Activated CD8-positive, alpha-beta memory T cell treated with anti-CD3 and anti-CD28 coated beads, Interleukin-2, amount 50 U/mL, for 24 hours (primary cell): Measurements from ENCODE around the gene DMBT1.
"Not testable (repeated sequence)": the region's sequence is repeated elsewhere in the genome, so short reads cannot be mapped to it uniquely, and the experiment has no call there.

ENCODE experiments used
- DNase-seq: peaks from one replicate; pipeline ENCODE4 v3.0.0-alpha.2; 2020; ENCODE audit errors: extremely low read depth

Gene DMBT1

DNA sequence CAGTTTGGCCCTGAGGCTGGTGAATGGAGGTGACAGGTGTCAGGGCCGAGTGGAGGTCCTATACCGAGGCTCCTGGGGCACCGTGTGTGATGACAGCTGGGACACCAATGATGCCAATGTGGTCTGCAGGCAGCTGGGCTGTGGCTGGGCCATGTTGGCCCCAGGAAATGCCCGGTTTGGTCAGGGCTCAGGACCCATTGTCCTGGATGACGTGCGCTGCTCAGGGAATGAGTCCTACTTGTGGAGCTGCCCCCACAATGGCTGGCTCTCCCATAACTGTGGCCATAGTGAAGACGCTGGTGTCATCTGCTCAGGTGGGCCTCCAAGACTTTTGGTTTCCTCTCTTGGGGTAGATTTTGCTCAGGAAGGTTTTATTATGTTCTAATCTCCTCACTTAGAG lies 25.5 kb downstream of the DMBT1 start:
- DNase-seq, result not testable (repeated sequence)

DNA sequence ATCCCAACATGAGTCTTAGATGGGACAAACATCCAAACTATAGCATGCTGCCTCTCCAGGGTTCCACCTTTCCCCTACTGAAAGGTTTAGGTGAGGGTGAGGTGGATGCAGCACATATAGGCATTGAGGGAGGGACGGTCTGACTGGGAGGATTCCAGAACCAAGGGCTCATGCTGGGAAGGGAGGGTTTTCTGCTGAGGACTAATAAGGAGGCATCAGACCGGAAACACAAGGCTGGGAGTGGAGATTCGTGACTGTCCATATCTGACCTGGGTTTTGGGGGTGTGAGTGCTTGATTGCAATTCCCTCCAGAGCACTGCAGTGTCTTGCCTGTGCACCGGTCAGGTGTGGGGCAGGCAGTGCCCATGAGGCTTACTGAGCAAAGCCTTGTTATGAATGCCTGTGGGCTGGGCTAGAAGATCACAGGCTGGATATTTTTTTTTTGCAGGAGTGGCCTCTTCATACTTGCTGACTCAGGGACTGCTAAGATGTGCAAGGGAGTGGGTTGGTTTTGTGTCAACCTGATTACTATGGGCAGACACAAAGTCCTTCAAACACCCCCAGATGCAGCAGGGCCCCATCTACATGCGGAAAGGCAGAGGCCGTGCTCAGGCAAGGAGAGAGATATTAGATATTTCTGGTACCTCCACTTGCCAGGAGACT lies 26.7 kb downstream of the DMBT1 start:
- no peak for DNase-seq

DNA sequence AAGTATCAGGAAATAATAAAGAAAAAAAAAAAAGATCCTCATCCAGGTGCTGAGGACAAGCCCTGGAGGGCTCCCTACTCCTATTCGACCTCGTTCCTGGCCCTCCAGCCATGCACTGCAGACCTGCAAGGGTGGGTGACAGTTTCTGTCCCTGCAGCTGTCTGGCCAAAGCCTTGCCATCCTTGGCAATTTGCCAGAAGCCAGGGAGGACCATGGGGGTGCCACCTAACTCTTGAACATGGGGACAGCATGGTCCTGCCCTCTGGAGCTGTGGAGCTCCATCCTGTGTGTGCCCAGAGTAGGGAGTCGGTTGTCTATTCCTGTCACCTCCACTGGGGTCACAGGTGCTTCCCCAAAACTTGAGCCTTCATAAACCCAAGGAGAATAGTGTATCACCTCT lies 27.8 kb downstream of the DMBT1 start:
- DNase-seq, result no peak

DNA sequence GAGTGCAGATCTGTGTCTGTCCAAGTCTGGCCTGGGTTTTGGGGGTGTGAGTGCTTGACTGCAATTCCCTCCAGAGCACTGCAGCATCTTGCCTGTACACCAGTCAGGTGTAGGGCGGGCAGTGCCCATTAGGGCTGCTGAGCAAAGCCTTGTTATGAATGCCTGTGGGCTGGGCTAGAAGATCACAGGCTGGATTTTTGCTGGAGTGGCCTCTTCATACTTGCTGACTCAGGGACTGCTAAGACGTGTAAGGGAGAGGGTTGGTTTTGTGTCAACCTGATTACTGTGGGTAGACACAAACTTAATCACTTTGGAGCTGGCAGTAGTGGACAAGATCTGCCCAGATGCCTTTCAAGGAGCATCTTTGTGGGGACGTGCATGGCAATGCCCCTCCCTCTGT lies 29.6 kb downstream of the DMBT1 start:
- DNase-seq, result no peak

DNA sequence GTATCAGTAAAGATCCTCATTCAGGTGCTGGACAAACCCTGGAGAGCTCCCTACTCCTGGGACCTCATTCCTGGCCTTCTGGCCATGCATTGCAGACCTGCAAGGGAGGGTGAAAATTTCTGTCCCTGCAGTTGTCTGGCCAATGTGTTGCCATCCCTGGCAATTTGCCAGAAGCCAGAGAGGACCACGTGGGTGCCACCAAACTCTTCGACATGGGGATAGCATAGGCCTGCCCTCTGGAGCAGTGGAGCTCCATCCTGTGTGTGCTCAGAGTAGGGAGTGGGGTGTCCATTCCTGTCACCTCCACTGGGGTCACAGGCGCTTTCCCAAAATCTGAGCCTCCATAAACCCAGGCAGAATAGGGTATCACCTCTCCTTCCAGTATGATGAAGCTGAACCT lies 31.2 kb downstream of the DMBT1 start:
- no peak for DNase-seq

DNA sequence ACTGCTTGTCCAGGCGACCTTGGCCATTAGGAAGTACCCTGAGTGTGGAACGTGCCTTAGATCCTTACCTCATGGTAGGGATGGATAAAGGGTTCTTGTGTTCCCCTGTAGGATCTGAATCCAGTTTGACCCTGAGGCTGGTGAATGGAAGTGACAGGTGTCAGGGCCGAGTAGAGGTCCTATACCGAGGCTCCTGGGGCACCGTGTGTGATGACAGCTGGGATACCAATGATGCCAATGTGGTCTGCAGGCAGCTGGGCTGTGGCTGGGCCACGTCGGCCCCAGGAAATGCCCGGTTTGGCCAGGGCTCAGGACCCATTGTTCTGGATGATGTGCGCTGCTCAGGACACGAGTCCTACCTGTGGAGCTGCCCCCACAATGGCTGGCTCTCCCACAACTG lies 31.6 kb downstream of the DMBT1 start:
- no peak for DNase-seq

DNA sequence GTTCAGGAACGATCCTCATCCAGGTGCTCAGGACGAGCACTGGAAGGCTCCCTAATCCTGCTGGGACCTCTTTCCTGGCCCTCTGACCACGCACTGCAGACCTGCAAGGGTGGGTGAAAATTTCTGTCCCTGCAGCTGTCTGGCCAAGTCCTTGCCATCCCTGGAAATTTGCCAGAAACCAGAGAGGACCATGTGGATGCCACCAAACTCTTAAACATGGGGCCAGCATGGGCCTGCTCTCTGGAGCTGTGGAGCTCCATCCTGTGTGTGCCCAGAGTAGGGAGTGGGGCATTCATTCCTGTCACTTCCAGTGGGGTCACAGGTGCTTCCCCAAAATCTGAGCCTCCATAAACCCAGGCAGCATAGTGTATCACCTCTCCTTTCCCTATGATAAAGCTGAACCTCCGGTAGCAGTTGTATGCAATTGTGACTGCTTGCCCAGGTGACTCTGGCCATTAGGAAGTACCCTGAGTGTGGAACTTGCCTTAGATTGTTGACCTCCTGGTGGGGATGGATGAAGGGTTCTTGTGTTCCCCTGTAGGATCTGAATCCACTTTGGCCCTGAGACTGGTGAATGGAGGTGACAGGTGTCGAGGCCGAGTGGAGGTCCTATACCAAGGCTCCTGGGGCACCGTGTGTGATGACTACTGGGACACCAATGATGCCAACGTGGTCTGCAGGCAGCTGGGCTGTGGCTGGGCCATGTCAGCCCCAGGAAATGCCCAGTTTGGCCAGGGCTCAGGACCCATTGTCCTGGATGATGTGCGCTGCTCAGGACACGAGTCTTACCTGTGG lies 57.1 kb downstream of the DMBT1 start:
- DNase-seq, result no peak

DNA sequence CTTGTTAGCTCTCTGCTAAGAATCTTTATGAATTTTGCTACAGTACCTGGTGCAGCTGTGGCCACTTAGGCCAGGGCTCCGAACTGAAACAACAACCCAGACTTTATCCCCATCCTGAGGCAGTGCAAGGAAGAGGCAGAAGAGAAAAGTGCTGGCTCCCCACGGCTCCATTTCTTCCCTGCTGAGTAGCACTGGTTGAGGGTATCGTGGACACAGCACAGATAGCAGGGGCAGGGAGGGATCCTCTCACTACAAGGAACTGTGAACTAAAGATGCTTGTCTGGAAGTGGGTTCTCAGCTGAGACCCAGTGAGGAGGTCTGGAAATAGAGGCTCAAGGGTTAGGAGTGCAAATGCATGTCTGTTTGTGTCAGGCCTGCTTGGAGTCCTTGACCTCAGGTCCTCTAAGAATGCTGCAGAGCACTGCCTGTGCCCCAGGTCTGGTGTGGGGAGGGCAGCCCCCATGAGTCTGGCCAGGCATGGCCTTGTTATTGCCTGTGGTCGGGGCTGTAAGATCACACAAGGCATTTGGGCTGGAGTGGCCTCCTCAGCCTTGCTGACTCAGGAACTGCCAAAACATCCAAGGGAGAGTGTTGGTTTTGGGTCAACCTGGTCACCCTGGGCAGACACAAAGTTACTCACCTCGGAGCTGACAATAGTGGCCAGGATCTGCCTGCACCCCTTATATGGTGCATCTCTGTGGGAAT lies 58.1 kb downstream of the DMBT1 start:
- DNase-seq, result no peak

DNA sequence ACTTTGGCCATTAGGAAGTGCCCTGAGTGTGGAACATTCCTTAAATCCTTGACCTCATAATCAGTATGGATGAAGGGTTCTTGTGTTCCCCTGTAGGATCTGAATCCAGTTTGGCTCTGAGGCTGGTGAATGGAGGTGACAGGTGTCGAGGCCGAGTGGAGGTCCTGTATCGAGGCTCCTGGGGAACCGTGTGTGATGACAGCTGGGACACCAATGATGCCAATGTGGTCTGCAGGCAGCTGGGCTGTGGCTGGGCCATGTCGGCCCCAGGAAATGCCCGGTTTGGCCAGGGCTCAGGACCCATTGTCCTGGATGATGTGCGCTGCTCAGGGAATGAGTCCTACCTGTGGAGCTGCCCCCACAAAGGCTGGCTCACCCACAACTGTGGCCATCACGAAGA lies 60.4 kb downstream of the DMBT1 start:
- DNase-seq, result not testable (repeated sequence)

DNA sequence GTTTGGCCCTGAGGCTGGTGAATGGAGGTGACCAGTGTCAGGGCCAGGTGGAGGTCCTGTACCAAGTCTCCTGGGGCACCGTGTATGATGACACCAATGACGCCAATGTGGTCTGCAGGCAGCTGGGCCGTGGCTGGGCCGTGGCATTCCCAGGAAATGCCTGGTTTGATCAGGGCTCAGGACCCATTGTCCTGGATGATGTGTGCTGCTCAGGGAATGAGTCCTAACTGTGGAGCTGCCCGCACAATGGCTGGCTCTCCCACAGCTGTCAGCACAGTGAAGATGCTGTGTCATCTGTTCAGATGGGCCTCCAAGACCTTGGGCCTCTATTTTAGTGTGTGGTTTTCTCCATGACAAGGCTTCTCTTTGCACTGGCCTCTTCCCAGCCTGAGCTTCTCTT lies 64.0 kb downstream of the DMBT1 start:
- no peak for DNase-seq

DNA sequence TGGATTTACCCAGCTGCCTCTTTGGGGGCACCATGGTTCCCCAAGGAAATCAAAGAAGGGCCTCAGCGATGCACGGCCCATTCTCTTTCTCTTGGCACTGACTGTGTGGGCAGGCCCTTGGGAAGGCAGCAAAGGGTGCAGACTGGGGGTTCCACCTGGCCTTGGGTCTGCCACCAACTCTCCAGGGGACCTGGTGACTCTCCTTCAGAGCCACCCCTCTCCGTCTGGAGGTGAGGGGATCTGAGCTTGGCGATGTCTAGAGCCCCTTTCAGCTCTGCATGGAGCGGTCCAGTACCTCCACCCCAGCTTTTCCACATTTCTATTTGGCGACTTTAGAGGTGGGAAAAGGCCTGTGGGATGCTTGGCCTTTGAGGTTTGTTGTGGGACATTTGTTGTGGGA lies 70.0 kb downstream of the DMBT1 start:
- no peak for DNase-seq

DNA sequence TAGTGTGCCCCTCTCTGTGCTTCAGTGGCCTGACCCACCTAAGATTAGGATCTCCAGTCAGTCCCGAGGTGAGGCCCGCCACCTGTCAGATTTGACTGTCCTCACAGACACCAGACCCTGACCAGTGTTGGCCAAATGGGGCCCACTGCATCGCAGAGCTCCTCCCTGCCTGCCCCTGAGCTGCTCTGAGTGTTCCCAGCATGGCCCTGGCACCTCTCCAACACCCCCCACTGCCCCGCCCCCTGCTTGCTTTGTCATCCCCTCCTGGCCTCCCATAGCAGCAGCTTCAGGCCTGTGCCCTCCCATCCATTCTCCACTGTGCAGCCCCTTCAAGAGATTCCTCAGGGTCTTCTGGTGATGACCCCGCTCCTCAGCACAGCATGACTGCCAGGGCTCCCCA lies 71.5 kb downstream of the DMBT1 start:
- no peak for DNase-seq

DNA sequence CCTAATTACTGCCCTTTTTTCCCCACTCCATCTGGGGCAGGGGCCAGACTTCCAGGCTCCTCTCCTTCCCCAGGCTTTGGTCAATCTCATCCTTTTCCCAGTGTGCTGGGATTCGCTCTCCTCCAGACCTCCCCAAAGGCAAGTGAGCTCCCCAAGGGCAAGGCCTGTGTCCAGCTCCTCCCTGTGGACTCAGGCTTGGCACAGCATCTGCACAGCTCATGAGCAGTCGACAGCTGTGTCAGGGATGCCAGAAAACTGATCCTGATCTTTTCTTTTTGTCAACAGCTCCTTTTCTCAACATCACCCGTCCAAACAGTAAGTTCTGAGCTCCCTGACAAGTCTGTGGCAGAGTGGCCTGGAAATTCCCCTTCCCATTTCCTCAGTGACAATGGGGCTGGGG lies 72.0 kb downstream of the DMBT1 start:
- DNase-seq, result no peak

DNA sequence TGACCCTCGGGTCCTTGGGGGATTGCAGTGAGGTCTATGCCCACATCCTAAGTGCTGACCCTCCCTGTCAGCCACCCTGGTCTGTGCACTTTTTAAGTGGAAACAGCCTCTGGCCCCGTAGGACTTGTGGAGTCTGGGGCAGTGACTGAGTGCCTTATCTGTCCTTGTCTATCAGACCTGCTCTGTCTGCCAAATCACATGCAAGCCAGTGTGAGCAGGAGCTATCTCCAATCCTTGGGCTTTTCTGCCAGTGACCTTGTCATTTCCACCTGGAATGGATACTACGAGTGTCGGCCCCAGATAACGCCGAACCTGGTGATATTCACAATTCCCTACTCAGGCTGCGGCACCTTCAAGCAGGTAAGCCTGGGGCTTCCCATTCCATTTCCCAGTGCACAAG lies 76.4 kb downstream of the DMBT1 start:
- no peak for DNase-seq

DNA sequence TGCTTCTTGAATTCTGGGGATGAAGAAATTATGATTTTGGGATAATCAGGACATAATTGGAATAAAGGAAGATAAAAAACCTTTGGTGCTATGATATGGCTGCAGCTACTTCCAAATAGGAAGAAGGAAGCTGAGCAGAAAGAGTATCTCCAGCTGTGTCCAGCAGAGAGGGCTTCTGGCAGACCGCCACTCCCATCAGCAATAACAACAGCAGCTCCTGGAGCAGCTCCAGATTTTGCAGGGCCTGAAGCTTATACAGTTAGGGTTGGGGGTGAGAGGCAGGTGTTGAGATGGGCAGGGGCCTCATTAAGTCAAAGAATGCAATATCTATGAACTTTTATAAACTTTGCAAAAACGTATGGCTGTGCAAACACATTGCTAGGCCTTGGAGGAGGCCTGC lies 76.8 kb downstream of the DMBT1 start:
- DNase-seq, result no peak

DNA sequence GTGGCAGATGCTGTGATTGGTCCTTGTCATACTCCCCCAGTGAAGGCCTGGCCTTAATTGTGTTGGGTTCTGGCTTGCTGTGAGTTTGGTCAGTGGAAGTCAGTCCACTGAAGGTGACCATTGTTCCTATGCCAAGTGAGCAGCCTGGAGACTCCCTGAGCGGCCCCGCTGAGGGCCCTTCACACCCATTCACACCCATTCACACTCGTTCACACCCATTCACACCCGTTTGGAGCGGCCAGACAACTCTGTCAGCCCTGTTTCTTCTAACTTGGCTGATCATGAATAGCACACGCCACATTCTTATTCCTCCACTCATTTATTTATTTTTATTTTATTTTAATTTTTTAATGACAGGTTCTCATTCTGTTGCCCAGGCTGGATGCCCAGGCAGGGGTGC lies 77.6 kb downstream of the DMBT1 start:
- DNase-seq, result no peak

DNA sequence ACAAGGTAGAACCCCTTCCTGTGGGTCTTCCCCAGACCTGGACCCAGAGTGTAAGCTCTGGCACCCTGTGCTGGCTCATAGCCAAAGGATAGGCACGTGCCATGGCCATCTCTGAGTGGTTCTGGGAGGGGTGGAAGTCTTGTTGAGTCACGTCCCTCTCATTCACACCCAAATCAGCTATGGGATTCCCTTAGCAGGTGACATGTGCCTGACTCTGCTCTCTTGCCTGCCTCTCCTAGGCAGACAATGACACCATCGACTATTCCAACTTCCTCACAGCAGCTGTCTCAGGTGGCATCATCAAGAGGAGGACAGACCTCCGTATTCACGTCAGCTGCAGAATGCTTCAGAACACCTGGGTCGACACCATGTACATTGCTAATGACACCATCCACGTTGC lies 79.2 kb downstream of the DMBT1 start:
- DNase-seq, result no peak

DNA sequence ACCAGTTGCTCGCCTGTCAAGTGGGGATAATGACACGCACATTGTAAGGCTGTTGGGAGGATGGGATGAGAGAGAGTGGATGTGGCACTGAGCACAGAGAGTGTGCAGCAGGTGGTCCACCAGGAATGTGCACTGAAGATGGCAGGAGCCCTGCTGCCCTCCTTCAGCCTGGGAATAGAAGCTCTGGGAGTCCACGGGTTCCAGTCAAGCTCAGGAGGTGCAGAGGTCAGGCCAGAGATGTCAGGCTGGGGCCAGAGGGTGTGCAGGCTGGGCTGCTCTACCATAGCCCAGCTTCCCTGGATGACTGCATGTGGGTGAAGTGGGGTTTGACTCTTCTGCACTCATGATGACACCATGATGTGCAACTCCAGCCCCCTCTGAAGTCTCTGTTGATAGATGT lies 80.4 kb downstream of the DMBT1 start:
- no peak for DNase-seq

DNA sequence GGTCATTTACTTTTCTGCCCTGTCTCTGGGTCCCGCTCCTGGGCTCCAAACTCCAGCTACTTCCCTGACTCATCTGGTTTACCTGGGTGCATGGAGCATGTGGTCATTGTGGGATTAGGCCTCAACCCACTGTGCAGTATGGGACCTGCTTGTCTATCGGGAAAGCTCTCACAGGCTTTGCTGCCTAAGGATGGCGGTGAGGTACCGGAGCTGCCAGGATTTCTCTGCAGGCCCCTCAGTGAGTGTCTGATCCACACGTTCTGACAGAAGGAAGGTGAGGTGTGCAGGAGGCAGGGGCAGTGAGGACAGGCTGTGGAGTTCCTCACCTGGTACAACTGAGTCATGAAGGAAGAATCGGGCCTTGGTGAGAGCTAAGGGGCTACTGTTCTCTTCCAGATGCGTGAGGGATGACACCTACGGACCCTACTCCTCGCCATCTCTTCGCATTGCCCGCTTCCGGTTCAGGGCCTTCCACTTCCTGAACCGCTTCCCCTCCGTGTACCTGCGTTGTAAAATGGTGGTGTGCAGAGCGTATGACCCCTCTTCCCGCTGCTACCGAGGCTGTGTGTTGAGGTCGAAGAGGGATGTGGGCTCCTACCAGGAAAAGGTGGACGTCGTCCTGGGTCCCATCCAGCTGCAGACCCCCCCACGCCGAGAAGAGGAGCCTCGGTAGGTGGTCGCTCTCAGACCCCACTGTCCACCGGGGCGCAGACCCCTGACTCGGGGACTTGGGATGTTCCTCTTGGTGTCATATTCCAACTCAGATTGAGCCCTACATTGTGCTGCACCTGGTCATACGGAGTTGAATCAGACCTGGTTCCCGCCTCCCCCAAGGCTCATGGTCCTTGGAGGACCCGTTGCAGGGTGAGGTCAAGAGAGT lies 82.4 kb downstream of the DMBT1 start:
- DNase-seq, result no peak

DNA sequence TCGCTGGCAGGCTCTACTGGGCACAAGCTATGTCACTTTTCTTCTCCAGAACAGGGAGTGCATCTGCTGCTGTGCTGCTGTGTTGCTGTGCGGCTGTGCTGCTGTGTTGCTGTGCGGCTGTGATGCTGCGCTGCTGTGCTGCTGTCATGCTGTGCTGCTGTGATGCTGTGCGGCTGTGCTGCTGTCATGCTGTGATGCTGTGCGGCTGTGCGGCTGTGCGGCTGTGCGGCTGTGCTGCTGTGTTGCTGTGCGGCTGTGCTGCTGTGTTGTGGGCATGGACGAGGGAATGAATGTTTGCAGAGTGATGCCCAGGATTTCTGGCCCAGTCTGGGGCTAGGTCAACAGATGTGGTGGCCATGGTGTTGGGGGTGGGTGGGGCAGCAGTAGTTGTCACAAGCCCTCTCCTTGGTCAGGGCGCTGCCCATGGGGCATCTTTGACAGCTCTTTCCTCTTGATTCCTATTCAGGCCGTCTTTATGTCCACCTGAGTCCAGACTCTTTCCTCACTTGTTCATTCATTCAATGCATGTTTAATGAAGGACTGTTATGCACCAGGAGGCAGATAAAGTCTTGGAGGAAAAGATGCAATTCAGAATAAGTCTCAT lies 83.5 kb downstream of the DMBT1 start:
- no peak for DNase-seq

DNA sequence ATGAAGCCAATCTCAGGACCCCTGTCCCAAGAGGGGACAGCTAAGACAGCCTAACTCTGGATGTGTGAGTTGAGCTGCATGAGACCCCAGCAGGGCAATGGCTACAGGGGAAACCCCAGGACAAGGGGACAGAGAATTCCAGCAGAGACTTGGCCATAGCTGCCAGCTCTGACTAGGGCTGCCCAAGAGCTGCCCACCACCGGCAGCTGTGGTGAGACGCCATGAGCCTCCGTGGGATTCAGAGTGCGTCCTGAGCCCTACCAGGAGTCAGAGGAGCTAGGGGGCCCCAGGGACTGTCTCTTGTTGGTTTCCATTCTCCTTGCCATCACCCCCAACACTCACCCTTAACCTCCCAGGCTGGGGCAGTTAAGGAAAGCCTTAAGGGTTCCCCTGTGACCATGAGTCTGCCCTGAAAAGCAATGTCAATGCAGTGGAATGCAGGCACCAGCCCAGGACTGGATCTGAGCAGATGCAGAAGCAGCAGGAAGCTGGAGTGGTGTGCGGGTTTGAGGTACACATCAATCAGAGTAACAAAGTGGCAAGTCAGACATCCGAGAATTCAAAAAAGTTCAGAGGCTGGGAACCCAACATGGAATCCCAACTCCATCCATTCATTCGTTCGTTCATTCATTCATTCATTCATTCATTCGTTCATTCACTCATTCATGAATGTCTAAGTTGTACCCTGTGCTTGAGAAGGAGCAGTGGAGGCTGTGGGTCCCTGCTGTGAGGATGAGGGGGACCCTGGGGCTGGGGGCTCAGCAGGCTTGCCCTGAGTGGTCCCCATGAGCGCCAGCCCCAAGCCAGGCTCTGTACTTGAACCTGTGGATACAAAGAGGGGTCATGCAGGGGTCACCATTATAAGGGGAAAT lies 86.2 kb downstream of the DMBT1 start:
- no peak for DNase-seq
